PFSK-1 (cell line): ENCODE data around the gene FAM3C.

Source experiments
- FOXP2 ChIP-seq: optimal IDR thresholded peaks from 2 replicates; pipeline ENCODE3; 2011; ENCODE audit warnings: borderline replicate concordance, control low read depth, inconsistent platforms; ENCODE audit not compliant: insufficient read depth; ENCODE audit errors: extremely low read length, extremely low read depth
- POLR2AphosphoS5 ChIP-seq: IDR thresholded peaks from 2 replicates; pipeline ENCODE4 v1.6.1; 2012; ENCODE audit warnings: low read depth, mild to moderate bottlenecking, control low read depth, low read length, moderate library complexity
- SIN3A ChIP-seq: IDR thresholded peaks from 2 replicates; pipeline ENCODE4 v1.6.1; 2012; ENCODE audit warnings: mild to moderate bottlenecking, low read length, moderate library complexity, borderline replicate concordance; ENCODE audit not compliant: insufficient read depth
- TAF1 ChIP-seq: IDR thresholded peaks from 2 replicates; pipeline ENCODE4 v1.6.1; 2012; ENCODE audit warnings: low read length, control low read depth, borderline replicate concordance; ENCODE audit not compliant: insufficient read depth
- TF ChIP-seq, protein P1 (sequence below), 2 experiments: IDR thresholded peaks; 2 replicates each; pipeline versions ENCODE4 v1.6.1 to v1.8.0; 2011 to 2012; ENCODE audit warnings: low read depth in 2 of 2, low read length in 2 of 2, control low read depth in 1 of 2, inconsistent platforms in 1 of 2, mild to moderate bottlenecking in 1 of 2, moderate library complexity in 1 of 2; ENCODE audit not compliant: insufficient read depth in 1 of 2

The FAM3C gene

DNA sequence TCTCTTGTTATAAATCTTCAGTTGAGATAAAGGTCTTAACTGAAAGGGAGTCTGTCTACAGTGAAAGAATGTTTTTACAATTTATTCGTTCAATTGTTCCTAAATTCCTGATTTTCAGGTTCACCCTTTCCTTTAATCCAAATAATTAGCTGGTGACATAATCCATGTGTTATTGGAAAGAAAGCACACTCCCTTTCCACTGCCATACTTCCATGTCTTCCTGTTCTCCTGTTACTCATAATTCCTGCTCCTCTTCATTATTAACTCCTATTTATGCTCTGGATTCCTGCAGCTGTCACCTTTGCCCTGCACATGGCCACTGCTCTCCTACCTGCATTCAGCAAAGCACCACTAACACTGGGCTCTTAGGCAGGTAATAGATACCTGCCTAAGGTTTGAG is 40.0 kb upstream of the FAM3C start:
- no peak for TF ChIP-seq SIN3A
- TF ChIP-seq TAF1: no peak
- TF ChIP-seq, protein P1, sequence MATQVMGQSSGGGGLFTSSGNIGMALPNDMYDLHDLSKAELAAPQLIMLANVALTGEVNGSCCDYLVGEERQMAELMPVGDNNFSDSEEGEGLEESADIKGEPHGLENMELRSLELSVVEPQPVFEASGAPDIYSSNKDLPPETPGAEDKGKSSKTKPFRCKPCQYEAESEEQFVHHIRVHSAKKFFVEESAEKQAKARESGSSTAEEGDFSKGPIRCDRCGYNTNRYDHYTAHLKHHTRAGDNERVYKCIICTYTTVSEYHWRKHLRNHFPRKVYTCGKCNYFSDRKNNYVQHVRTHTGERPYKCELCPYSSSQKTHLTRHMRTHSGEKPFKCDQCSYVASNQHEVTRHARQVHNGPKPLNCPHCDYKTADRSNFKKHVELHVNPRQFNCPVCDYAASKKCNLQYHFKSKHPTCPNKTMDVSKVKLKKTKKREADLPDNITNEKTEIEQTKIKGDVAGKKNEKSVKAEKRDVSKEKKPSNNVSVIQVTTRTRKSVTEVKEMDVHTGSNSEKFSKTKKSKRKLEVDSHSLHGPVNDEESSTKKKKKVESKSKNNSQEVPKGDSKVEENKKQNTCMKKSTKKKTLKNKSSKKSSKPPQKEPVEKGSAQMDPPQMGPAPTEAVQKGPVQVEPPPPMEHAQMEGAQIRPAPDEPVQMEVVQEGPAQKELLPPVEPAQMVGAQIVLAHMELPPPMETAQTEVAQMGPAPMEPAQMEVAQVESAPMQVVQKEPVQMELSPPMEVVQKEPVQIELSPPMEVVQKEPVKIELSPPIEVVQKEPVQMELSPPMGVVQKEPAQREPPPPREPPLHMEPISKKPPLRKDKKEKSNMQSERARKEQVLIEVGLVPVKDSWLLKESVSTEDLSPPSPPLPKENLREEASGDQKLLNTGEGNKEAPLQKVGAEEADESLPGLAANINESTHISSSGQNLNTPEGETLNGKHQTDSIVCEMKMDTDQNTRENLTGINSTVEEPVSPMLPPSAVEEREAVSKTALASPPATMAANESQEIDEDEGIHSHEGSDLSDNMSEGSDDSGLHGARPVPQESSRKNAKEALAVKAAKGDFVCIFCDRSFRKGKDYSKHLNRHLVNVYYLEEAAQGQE (IDR thresholded peaks at IDR 0.05; ENCODE audit: insufficient read depth in 1 of 2, low read depth in 2 of 2, low read length in 2 of 2): no peak
- TF ChIP-seq FOXP2: no peak
- TF ChIP-seq POLR2AphosphoS5: no peak

DNA sequence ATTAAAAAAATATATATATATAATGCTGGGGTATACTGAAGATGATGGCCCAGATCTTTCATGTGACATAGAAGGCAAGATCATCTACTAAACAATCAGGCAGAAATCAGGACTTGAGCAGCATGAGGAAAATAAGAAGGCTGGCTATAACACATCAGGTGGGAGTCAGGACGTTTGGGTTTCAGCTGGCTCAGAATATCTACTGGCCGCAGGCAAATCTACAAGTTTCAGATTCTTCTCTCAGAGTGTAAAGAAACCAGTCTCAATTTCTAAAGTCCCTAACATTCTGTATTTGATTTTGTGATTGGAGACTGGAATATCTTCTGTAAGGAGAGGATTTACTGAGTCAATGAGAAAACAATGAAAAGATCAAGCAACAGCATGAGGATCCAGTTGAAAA is 37.7 kb upstream of the FAM3C start:
- TF ChIP-seq, protein P1 (IDR thresholded peaks at IDR 0.05; ENCODE audit: insufficient read depth in 1 of 2, low read depth in 2 of 2, low read length in 2 of 2): no peak
- TF ChIP-seq TAF1 (no peak), FOXP2 (no peak), POLR2AphosphoS5 (no peak), SIN3A (no peak)

DNA sequence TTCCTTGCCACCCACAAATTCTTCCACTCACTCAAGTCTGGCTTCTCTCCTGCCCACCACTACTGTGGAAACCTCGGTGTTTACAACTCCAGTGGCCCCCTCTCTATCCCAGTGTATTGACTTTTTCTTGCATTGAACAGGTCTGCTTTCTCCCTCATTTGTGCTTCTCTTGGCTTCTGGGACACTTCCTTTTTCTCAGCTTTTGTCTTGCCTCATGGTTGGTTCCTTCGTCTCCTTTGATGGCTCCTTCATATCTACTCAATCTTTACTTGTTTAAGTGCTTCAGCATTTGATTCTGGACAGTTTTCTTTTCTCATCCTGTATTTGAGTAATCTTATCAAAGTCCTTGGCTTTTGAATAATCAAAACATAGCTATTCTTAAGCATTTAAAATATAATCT is 35.9 kb upstream of the FAM3C start:
- TF ChIP-seq TAF1 (no peak), SIN3A (no peak), FOXP2 (no peak), POLR2AphosphoS5 (no peak)
- TF ChIP-seq, protein P1 (IDR thresholded peaks at IDR 0.05; ENCODE audit: insufficient read depth in 1 of 2, low read depth in 2 of 2, low read length in 2 of 2): no peak

GRCh38 chr7:121431389-121431995 is 35.4 kb upstream of the FAM3C start:
- TF ChIP-seq FOXP2 (no peak), SIN3A (no peak), TAF1 (no peak), POLR2AphosphoS5 (no peak)
- TF ChIP-seq, protein P1 (IDR thresholded peaks at IDR 0.05; ENCODE audit: insufficient read depth in 1 of 2, low read depth in 2 of 2, low read length in 2 of 2): no peak

GRCh38 chr7:121430558-121430957 is 34.5 kb upstream of the FAM3C start:
- no peak for TF ChIP-seq SIN3A
- TF ChIP-seq TAF1: no peak
- TF ChIP-seq POLR2AphosphoS5: no peak
- TF ChIP-seq FOXP2: no peak
- TF ChIP-seq, protein P1 (IDR thresholded peaks at IDR 0.05; ENCODE audit: insufficient read depth in 1 of 2, low read depth in 2 of 2, low read length in 2 of 2): no peak
